HG03196 (cell line): ENCODE data around the gene LY6G6D.

Source experiments
- ATAC-seq: cut with Tn5 transposase; IDR thresholded peaks from one replicate; pipeline ENCODE4 v1.9.1; 2021; ENCODE audit not compliant: unreplicated experiment

Gene LY6G6D

DNA sequence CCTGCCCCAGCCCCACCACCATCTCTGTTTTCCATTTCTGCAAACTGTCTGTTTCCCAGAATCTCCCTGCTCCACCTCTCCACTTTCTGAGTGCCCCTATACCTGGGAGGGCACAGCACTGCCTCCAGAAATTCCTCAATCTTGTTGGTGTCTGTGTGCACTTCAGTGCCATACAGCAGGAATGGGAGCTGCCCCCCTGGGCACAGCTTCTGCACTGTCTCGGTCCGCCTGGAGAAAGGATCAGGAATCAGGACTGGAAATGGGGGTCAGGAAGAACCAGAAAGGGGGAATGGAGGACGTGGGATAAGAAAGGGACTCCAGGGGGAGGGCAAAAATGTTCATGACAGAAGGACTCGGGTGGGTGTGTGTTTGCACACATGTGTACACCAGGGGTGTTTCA is 18.6 kb downstream of the LY6G6D start:
- ATAC-seq: no peak

- no peak for ATAC-seq
Measured at GRCh38 chr6:31734247-31734820, 19.2 kb downstream of the LY6G6D start.

DNA sequence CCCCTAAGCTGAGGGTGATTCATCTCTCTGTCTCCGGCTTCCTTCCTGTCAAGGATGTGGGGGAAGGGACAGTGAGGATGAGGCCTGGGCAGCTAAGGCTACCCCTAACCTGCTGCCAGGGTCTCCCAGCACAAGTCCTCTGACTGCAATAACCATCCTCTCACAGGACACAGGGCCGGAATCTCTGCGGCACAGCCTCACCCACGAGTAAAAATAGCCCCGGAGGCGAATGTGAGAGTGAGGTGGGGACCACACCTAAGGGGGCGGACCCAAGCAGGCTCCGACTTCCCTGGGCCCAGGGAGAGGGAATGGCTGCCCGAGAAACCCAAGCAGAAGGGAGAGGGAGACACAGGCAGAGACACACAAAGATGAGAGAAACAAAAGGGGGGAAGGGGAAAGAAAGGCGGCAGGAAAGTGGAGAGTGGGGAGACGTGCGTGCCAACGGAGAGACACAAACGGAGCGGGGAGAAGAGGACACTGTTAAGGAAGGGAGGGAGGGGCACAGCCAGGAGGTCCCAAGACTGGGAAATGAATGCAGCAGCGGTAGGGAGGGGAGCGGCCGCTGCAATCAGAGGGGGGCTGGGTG is 19.8 kb downstream of the LY6G6D start:
- peak; percentile 33 for ATAC-seq

DNA sequence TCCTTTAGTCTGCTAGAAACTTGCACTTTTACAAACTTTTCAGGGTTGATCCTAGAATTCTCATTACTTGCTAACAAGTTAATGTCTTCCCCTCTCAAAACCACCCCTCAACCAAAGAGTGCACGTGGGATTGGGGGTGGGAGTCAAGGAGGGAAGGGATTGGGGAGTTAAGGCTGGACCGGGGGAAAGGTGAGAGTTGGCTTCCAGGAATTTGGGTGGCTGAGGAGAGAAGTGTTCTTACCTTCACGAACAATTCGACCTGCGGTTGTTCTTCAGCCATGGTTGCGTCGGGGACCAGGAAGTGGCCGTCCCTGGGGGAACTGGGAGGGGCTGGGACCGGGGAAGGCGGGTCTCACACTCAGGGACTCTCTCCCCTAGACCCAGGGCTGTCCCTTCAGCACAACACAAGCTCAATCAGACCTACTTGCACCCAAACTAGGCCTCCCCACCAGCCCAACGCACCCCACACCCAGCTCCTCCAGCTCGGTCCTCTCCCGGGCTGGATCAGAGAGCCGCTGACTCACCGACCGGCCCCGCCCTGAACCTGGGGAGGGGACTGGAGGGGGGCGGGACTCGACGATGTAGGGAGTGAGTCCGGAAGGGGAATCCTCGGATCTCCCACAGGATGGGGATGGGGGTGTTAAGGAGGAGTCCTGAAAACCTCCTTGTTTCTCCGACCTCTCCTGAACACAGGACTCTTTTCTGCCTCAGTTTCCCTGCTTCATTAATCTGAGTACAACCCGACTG is 21.0 kb downstream of the LY6G6D start, which contains the start of gene CLIC1:
Gene CLIC1 (minus strand): TSS at position 510 of the 747 bp plus-strand sequence. CDS start 230 bp downstream, at position 280.
- peak; percentile 23 for ATAC-seq

- ATAC-seq: no peak
Measured at GRCh38 chr6:31736768-31737314, 21.7 kb downstream of the LY6G6D start.

GRCh38 chr6:31737315-31737990 is 22.3 kb downstream of the LY6G6D start:
- ATAC-seq: no peak

GRCh38 chr6:31737991-31738979 is 23.1 kb downstream of the LY6G6D start:
- ATAC-seq: no peak

- ATAC-seq: peak; percentile 56
Measured at GRCh38 chr6:31739639-31740396, 24.7 kb downstream of the LY6G6D start, which contains the start of gene MSH5. Gene MSH5, plus strand, starts transcription at chr6:31740005. Its CDS starts 462 bp downstream, at chr6:31740467.

- no peak for ATAC-seq
Measured at GRCh38 chr6:31740397-31741223, 25.5 kb downstream of the LY6G6D start.

GRCh38 chr6:31741815-31742214 is 26.7 kb downstream of the LY6G6D start:
- no peak for ATAC-seq

DNA sequence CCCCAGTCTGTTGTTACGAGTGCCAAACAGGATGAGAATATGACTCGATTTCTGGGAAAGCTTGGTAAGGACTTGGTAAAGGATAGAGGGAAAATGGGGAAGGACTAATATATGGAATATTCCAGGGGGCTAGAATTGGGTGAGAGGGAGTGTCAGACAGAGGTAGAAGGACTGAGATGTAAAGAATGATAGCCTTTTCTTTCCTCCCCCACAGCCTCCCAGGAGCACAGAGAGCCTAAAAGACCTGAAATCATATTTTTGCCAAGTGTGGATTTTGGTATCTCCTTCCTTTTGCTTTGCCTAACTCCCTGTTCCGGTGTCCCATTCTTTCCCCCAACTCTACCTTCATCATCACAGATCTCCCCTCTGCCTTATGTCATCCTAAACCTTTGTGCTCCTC is 27.7 kb downstream of the LY6G6D start:
- ATAC-seq: no peak

DNA sequence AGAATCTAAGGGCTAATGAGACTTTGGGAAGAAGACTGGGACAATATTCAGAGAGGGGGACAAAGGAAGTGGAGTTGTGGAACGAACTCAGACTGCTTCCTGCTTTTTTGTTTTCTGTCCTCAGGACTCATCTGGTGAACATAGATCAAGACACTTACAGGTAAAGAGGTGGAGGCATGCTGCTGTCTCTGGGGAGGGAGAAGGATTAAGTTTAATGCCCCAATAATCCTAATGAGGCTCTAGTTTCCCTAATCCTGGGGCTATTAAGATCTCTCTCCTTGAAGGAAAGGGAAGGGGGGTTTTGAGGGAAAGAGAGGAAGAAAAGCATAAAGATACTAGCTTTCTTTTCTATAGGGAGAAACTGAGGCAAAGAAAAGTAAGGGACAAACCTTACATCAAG is 29.3 kb downstream of the LY6G6D start:
- no peak for ATAC-seq

- ATAC-seq: no peak
Measured at GRCh38 chr6:31749301-31750036, 34.3 kb downstream of the LY6G6D start.

GRCh38 chr6:31750411-31751022 is 35.4 kb downstream of the LY6G6D start:
- ATAC-seq: no peak

GRCh38 chr6:31752739-31753319 is 37.7 kb downstream of the LY6G6D start:
- ATAC-seq: no peak

GRCh38 chr6:31758281-31758680 is 43.1 kb downstream of the LY6G6D start:
- ATAC-seq: no peak

GRCh38 chr6:31760790-31761189 is 45.6 kb downstream of the LY6G6D start:
- ATAC-seq: no peak
